GM19438 (cell line): ENCODE data around the gene PTPRN2.

Experiments
- ATAC-seq: cut with Tn5 transposase; IDR thresholded peaks from one replicate; pipeline ENCODE4 v1.9.1; 2021; ENCODE audit warnings: low read depth; ENCODE audit not compliant: unreplicated experiment

The PTPRN2 gene

DNA sequence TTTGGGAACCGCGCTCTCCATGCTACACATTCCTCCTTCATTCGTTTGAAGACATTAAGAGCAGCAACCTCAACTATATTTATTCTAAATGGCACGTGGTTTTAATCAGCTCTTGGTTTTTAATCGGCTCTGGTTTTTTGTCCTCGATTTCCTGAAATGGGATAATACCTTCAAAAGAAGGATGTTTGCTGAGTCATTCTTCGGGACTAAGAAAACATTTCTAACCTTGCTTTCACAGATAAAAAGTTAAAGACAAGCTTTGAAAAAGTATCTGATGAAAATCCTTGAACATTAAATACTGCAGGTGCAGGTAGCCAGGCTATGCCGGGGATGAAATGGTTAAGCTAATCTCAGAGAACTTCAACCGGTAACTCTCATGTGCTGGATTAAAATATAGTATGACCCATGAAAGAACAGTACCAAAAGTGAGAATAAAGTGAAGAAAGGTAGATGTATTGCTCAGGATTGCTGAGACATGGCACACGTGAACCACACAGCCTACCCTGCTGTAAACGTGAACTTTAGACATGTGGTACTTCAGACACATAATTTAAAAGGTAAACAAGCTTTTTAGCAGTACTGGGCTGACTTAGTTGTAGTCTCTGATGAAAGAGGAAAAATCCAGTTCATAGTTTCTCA lies 89.1 kb downstream of the PTPRN2 start:
- no peak for ATAC-seq

GRCh38 chr7:158497627-158498026 lies 90.0 kb downstream of the PTPRN2 start:
- no peak for ATAC-seq

- no peak for ATAC-seq
These were observed 91.8 kb downstream of the PTPRN2 start for GRCh38 chr7:158495786-158496185.

GRCh38 chr7:158495216-158495615 lies 92.4 kb downstream of the PTPRN2 start:
- no peak for ATAC-seq

GRCh38 chr7:158494643-158495042 lies 93.0 kb downstream of the PTPRN2 start:
- no peak for ATAC-seq

GRCh38 chr7:158494162-158494586 lies 93.4 kb downstream of the PTPRN2 start:
- no peak for ATAC-seq

GRCh38 chr7:158492367-158492764 lies 95.3 kb downstream of the PTPRN2 start:
- ATAC-seq = no peak

DNA sequence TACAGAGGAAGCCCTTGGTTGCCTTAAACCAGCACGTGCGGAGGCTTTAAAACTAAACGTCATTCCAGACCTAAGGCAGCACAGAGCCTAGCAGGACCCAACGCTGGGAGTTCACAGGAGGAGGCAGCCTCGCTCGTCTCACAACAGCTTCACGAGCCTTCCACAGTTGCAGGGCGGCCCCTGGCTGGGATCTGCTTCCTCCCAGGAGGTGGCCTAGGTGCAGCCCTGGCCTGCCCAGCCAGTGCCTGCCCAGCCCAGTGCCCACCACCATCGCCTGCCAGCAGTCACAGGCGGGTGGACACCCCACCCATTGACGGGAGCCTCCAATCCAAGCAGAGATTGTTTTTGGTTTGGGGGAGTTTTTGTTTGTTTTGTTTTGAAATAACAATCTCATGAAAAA lies 96.5 kb downstream of the PTPRN2 start:
- no peak for ATAC-seq

DNA sequence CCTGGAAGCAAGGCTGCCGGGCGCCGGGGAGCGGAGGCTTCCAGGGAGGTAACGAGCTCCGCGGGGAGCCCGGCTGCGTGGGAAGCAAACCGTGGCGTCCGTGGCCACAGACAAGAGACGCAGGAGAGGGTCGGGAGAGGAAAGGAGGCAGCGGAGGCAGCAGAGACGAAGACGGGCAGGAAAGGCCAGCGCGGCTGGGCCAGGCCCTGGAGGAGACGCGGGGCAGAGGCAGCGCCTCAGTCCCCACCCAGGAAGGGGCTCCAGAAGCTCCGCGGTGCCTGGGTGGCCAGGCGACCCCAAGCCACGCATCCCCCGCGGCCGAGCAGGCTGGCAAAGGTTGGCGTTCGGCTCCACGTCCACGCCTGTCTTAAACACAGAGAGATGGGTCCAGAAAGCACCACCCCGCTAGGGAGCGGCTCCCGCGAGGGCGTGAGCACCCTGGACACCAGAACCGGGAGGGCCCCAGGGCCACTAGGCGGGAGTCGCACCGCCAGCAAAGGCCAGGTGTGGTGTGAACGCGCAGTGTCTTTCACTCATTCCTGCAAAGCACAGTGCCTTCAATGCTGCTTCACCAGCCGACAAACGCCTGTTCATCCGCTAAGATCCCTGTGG lies 97.3 kb downstream of the PTPRN2 start:
- no peak for ATAC-seq

DNA sequence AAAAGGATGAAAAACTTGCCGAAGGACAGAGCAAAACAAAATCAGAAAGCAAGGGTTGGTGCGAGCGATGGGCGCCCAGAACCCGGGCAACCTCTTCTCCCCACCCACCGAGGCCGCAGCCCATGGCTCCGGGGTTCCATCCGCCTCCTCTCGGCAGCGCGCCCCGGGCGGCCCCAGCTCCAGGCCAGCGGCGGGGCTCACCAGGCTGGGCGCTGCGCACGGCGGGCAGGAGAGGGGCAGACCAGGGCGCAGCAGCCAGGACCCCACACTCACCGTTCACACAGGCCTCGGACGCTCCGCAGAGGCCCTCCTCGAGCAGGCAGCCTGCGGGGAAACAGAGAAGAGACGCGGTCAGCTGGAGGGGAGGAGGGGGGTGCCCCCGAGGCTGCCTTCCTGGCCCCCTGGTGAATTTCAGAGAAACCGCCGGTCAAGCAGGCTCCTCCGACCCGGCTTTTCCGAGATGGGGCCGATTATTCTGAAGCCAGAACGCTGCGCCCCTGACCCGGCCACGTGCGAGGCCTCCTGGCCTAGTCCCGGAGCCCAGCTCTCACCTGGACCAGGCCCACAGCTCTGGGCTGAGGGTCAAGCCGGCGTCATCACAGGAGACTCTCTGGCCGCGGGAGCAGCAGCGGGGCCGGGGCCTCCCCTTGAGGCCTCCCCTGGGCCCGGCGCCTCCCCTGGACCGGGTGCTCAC lies 98.0 kb downstream of the PTPRN2 start:
- no peak for ATAC-seq

DNA sequence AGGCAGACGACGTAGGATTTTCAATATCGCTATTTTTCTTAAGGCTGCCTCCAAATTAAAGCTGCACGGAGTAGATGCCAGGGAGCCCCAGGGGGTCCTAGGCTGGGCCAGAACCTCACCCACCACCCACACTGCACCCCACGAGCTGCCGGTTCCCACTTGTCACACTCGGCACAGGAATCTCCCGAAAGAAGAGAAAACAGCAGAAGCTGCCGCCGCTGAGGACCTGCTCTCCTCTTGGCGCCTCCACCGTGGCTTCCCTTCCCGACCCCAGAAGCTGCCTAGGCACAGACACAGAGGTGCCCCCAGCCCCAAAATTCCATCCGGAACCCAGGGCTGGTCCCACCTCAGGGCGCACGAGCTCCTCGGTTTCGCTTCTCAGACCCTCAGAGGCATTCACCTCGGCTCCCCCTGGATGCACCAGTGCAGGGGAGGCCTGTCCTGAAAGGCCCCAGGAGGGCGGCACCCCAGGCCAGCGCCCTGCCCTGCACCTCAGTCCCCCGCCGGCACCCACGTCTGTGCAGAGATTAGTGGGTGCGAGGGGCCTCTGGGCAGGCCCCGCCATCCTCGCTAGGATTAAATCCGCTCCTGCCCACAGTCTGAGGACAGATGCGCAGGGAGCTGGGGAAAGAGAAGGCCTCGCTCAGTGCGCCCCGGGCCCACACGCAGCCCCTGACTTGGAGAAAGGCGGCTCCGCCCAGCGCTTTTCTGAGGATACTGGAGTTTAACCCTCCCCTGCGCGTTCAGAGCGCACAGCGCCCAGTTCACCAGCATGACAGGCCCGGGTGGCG lies 99.2 kb downstream of the PTPRN2 start:
- ATAC-seq = no peak

- no peak for ATAC-seq
These were observed 99.9 kb downstream of the PTPRN2 start for GRCh38 chr7:158487631-158488151.

DNA sequence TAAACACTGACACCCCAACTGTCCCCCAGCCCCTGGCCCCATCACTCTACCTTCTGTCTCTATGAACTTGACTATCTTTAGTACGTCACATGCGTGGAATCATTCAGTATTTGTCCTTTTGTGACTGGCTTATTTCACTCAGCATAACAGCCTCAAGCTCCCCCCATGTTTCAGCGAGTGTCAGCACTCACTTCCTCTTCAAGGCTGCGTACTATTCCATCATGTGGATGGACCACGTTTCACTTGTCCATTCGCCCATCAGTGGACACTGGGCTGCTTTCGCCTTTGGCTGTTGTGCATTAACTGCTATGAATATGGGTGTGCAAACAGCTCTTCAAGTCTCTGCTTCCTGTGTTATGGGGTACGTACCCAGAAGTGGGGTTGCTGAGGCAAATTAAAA lies 100.7 kb downstream of the PTPRN2 start:
- no peak for ATAC-seq

- no peak for ATAC-seq
These were observed 102.7 kb downstream of the PTPRN2 start for GRCh38 chr7:158484801-158485531.

DNA sequence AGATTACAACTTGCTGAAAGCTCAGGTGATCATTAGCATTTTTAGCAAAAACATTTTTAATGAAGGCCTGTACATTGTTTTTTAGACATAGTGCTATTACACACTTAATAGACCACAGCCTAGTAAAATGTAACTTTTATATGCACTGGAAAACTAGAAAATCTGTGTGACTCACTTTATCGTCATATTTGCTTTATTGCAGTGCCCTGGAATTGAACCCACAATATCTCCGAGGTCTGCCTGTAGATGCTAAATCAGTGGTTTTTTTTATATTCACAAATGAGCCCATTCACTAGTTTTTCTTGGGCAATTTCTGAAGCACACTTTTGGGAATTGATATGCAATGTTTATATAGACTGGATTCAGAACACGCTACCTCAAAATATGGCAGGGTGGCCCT lies 105.1 kb downstream of the PTPRN2 start:
- ATAC-seq = no peak

DNA sequence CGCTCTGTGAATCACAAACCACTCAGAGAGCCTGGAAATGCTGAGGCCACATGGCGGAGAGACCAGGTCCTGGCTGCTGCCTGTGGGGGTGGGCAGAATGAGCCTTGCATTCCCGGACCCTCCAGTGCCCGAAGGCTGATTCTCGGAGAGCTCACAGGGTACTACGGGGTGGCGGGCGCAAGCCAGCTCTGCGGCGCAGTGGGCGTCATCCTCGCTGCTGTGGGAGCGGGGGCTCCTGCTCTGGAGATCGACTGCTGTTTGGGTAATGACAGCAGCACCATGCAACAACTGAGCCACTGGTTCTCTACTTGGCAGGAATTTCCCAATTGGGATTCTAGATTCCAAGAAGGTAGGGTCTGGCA lies 108.0 kb downstream of the PTPRN2 start:
- ATAC-seq = no peak

GRCh38 chr7:158479021-158479663 lies 108.5 kb downstream of the PTPRN2 start:
- no peak for ATAC-seq

DNA sequence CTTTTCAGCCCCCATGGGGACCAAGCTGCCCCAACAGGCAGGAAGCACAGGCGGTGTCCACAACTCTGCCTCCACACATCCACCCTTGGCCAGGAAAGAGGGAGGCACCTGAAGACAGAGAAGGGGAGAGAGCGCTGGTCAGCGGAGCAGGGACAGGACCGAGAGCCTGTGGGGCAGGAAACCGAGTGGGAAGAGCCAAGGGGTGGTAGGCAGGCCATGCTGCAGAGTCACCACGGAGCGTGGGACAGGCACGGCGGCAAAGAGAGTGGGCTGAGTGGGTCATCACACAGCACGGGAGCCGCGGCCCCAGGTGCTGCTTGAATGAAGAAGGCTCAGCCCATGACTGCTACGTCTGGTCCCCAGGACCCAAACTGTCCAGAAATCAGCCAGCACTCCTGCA lies 109.8 kb downstream of the PTPRN2 start:
- ATAC-seq = no peak

DNA sequence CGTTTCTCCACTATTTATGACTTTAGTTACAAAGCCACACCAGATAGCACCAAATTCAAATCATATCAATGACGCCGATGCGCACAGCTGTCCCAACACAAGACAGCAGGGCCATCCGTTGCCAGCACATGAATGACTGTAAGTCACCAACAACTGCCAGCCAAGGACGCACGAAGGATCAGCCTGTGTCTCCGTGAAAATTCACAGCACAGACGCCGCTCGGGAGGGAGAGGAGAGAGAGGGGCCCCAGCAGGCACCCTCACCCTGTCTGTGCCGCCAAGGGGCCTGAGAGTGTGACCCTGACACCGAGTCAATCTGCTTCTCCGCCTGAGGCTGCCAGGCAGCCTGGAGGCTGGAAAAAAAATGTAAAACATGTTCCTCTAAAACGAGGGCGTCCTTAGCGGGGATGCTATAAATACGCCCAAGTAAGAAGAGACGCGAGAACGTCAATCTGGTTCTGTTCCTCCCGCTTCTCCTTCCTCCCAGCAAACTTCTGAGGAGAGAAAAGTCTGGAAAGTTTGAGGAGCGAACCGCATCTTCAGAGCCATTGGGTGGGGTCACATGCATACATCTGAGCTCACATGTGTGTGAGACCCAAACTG lies 111.2 kb downstream of the PTPRN2 start:
- ATAC-seq = no peak

GRCh38 chr7:158475679-158476052 lies 112.0 kb downstream of the PTPRN2 start:
- ATAC-seq = no peak
